ENCODE measurements around the gene ORM2.
A peak's percentile ranks its signal among the peaks of the same experiment; 100 is the strongest.

GRCh38 chr9:114348906-114349482, 19.3 kb downstream of the ORM2 start:
- TF ChIP-seq, protein P1, sequence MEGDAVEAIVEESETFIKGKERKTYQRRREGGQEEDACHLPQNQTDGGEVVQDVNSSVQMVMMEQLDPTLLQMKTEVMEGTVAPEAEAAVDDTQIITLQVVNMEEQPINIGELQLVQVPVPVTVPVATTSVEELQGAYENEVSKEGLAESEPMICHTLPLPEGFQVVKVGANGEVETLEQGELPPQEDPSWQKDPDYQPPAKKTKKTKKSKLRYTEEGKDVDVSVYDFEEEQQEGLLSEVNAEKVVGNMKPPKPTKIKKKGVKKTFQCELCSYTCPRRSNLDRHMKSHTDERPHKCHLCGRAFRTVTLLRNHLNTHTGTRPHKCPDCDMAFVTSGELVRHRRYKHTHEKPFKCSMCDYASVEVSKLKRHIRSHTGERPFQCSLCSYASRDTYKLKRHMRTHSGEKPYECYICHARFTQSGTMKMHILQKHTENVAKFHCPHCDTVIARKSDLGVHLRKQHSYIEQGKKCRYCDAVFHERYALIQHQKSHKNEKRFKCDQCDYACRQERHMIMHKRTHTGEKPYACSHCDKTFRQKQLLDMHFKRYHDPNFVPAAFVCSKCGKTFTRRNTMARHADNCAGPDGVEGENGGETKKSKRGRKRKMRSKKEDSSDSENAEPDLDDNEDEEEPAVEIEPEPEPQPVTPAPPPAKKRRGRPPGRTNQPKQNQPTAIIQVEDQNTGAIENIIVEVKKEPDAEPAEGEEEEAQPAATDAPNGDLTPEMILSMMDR (IDR thresholded peaks at IDR 0.05 in 4 of 5, conservative IDR thresholded peaks at IDR 0.05 in 1 of 5) = no peak
- TF ChIP-seq POLR2A (IDR thresholded peaks at IDR 0.05) = peak in 1 of 2 donors; percentile 10
